Stimulated activated naive CD4-positive, alpha-beta T cell treated with Interleukin-2 at 50 U/mL for 16 hours (primary cell): ENCODE results near the gene STK38L.
"Not testable (repeated sequence)": the region's sequence is repeated elsewhere in the genome, so short reads cannot be mapped to it uniquely, and the experiment has no call there.

Source experiments
- DNase-seq: peaks from one replicate; lab custom pipeline; 2025; lab: John Stamatoyannopoulos, UW

Gene STK38L

GRCh38 chr12:27229367-27229766 lies 14.7 kb upstream of the STK38L start:
- DNase-seq = no peak

- DNase-seq = not testable (repeated sequence)
Observed at GRCh38 chr12:27231374-27231773, 12.7 kb upstream of the STK38L start.

GRCh38 chr12:27233814-27234213 lies 10.3 kb upstream of the STK38L start:
- no peak for DNase-seq

- no peak for DNase-seq
Observed at GRCh38 chr12:27236498-27236897, 7.6 kb upstream of the STK38L start.

- DNase-seq = no peak
Observed at GRCh38 chr12:27237790-27238771, 6.0 kb upstream of the STK38L start.

- DNase-seq = no peak
Observed at GRCh38 chr12:27243006-27243405, 1.1 kb upstream of the STK38L start.

GRCh38 chr12:27244689-27245488 lies 803 bp downstream of the STK38L start:
- no peak for DNase-seq

GRCh38 chr12:27246141-27246540 lies 2.1 kb downstream of the STK38L start:
- no peak for DNase-seq

- no peak for DNase-seq
Observed at GRCh38 chr12:27246774-27247173, 2.7 kb downstream of the STK38L start.

- no peak for DNase-seq
Observed at GRCh38 chr12:27252934-27253333, 8.8 kb downstream of the STK38L start.

- no peak for DNase-seq
Observed at GRCh38 chr12:27253347-27253746, 9.3 kb downstream of the STK38L start.

GRCh38 chr12:27255806-27256205 lies 11.7 kb downstream of the STK38L start:
- no peak for DNase-seq

- DNase-seq = no peak
Observed at GRCh38 chr12:27257104-27257843, 13.2 kb downstream of the STK38L start.

GRCh38 chr12:27260746-27261145 lies 16.7 kb downstream of the STK38L start:
- no peak for DNase-seq

- DNase-seq = no peak
Observed at GRCh38 chr12:27261866-27262265, 17.8 kb downstream of the STK38L start.

GRCh38 chr12:27270148-27270547 lies 26.1 kb downstream of the STK38L start:
- no peak for DNase-seq

GRCh38 chr12:27271206-27271605 lies 27.1 kb downstream of the STK38L start:
- DNase-seq = no peak

- no peak for DNase-seq
Observed at GRCh38 chr12:27272373-27273028, 28.4 kb downstream of the STK38L start.

GRCh38 chr12:27273114-27273513 lies 29.0 kb downstream of the STK38L start:
- DNase-seq = no peak

GRCh38 chr12:27274706-27275105 lies 30.6 kb downstream of the STK38L start:
- DNase-seq = no peak

- no peak for DNase-seq
Observed at GRCh38 chr12:27276275-27276674, 32.2 kb downstream of the STK38L start.

GRCh38 chr12:27277846-27278260 lies 33.8 kb downstream of the STK38L start:
- no peak for DNase-seq
